GM04504 (cell line): ENCODE measurements around the gene CFAP97D2.

Experiments used
- DNase-seq: peaks from one replicate; pipeline ENCODE4 v3.0.0-alpha.2; 2012; ENCODE audit warnings: low read depth

CFAP97D2 gene

DNA sequence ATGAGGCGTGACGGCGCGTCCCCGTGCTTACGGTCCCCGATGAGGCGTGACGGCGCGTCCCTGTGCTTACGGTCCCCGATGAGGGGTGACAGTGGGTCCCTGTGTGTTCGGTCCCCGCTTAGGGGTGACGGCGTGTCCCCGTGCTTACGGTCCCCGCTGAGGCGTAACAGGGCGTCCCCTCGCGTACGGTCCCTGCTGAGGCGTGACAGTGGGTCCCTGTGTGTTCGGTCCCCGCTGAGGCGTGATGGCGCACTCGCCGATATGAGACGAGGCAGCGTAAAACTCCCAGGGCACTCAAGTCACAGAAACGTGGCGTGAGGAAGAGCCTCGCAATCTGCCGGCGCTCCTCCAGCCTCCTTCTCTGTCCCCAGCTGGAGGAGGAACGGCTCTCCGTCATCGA is 20.9 kb downstream of the CFAP97D2 start:
- no peak for DNase-seq

GRCh38 chr13:114200399-114200911 is 21.4 kb downstream of the CFAP97D2 start:
- no peak for DNase-seq

- DNase-seq: no peak
Measured at GRCh38 chr13:114202581-114202980, 23.5 kb downstream of the CFAP97D2 start.

DNA sequence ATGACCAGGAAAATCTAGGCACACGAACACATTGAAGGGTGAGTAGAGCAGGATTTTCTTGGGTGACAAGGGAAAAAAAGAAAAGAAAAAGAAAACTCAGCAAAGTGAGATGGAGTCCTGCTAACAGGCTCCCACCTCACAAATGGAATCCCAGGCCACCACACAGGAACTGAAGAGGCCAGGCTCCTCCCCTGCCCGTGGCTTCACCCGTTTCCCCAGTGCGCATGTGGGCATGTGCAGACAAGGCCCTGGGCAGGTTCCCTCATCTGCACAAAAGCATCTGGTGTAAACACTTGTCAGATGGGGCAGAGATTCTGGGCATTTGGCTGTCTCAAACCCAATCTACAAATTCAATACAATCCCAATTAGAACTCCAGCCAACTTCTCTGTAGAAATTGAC is 24.5 kb downstream of the CFAP97D2 start:
- DNase-seq: no peak

GRCh38 chr13:114204894-114205293 is 25.8 kb downstream of the CFAP97D2 start:
- DNase-seq: no peak

DNA sequence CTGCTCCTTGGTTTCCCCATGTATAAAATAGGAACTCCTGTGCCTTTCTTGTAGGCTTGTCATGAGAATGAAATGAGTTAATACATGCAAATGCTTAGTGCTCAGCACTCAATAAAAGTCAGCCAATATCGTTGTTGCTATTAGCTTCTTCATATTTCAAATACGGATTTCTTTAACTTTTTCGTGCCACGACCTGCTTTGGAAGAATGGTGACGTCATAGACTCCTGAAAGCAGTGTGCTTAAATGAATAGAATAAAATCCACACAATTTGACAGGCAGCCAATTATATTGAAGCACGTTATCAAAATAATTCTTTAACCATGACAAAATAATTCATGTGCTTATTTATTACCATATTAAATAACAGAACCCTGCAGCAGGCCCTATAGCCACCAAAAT is 29.1 kb downstream of the CFAP97D2 start:
- DNase-seq: no peak

GRCh38 chr13:114211446-114212157 is 32.5 kb downstream of the CFAP97D2 start:
- no peak for DNase-seq

- DNase-seq: no peak
Measured at GRCh38 chr13:114212158-114212495, 33.1 kb downstream of the CFAP97D2 start.

GRCh38 chr13:114213980-114214379 is 34.9 kb downstream of the CFAP97D2 start:
- DNase-seq: no peak

DNA sequence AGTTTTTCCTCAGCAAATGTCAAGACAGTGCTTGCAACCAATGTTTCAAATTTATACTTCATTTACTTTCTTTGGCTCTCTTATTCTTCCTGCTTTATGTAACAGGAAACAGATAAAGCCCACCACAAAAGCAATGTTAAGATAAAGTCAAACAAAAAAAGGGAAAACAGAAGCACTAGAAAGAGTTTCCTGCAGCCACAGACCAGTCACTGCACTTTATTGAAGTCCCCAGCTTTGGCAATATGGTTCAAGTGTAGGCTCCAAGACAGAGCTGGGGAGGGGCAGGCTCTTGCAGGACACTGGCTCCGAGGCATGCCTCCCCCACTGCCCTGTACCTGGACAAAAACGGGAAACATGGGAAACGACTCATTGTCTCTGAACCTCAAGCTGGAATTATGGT is 40.3 kb downstream of the CFAP97D2 start:
- no peak for DNase-seq

- DNase-seq: no peak
Measured at GRCh38 chr13:114222461-114222968, 43.5 kb downstream of the CFAP97D2 start.

- no peak for DNase-seq
Measured at GRCh38 chr13:114224201-114224600, 45.1 kb downstream of the CFAP97D2 start.

GRCh38 chr13:114225610-114226009 is 46.6 kb downstream of the CFAP97D2 start:
- DNase-seq: no peak

GRCh38 chr13:114226088-114226487 is 47.0 kb downstream of the CFAP97D2 start:
- DNase-seq: no peak

- DNase-seq: peak; percentile 65
Measured at GRCh38 chr13:114226699-114227323, 47.8 kb downstream of the CFAP97D2 start.

DNA sequence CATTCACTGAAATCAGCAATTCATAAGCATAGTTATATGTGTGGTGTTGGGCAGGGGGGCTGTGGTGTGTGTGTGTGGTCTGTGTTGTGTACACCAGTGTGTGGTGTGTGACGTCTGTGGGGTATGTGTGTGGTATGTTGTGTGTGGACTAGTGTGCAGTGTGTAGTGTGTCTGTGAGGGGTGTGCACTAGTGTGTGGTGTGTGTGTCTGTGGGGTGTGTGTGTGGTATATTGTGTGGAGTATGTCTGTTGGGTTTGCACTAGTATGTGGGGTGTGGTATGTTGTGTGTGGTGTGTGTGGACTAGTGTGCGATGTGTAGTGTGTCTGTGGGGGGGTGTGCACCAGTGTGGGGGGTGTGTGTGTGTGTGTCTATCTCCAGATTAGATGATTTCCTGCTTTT is 48.5 kb downstream of the CFAP97D2 start:
- DNase-seq: no peak

DNA sequence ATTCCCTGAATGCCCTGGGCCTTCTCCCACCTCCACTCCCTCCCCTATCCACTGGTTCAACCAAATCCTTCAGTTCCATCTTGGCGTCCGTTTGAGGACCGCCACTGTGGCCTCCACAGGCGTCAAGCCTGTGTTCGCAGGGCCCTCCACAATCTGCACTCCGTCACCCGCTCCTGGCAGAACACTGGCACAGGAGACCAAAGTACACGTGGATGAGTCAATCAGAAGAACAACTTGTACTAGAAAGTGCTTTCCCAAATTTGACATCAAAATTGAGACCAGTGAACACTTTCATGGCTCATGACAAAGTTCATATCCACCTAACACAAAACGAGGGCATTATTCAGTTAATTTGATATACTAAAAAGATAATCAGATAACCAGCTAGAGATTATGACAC is 49.1 kb downstream of the CFAP97D2 start:
- DNase-seq: no peak

- DNase-seq: no peak
Measured at GRCh38 chr13:114229506-114229905, 50.4 kb downstream of the CFAP97D2 start.

GRCh38 chr13:114230117-114230516 is 51.1 kb downstream of the CFAP97D2 start:
- no peak for DNase-seq

DNA sequence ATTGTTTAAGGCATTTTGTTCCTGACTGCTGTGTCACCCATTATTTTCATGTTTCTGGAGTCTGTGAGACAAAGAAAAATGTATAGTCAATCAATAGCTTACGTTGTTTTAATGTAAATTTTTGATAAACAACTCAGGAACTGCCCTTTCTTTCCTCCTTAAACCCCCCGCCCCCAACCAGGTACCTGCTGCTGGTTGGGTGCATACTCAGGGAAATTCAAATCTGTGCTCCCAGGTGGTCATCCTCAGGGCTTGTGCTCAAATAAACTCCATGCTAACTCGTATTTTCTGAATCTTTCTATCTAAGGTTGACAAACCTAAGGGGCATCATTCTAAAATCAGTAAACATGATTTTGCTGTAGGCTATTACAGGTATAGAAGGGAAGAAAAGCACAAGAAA is 51.5 kb downstream of the CFAP97D2 start:
- DNase-seq: no peak

- no peak for DNase-seq
Measured at GRCh38 chr13:114231886-114232285, 52.8 kb downstream of the CFAP97D2 start.

DNA sequence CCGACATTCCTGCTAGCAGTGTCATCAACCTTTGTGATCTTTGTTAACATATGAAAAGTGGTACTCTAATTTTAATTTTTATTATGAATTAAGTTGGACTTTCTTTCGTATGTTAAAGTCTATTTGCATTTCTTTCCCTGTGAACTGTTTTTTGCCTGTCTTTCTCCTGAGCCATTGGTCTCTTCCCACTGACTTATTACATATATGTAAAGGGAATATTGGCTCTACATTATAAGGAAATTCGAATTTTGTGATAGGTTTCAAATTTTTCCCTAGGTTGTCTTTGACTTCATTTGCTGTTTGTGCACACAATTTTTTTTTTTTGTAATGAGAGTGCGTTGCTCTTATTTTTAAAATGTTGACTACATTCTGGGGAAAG is 55.2 kb downstream of the CFAP97D2 start:
- no peak for DNase-seq

DNA sequence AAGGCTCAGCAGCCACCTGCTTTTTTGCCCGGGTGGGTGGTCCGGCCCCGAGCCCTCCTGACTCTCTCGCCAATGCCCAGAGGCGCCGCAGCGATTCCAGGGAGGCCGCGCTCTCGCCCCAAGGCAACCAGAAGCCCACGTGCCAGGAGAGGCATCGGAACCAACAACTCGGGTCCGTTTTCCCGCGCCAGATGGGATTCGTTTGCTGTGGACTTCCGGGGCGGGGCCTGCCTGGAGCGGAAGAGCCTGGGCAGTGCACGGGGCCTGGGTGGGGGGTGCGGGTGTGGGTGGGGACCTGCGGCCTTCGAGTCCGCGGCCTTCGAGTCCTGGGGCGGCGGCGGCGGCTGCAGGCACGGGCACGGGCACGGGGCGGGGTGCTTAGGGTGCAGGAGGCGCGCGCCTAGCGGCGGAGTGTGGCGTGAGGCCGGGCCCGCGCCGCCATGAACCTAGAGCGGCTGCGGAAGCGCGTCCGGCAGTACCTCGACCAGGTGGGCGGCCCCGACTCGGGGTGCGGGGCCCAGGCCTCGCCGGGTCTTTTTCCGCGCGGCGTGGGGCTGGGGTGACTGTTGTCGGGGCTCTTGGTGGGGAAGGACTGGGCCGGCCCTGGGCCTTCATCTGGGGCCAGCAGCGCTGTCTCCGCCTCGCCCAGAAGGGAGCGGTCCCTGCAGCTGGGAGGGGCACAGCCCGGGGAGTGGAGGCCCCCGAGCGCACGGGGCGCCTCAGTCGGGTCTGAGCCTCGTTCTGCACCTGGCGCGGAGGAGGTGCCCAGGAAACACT is 55.8 kb downstream of the CFAP97D2 start, which contains the start of gene CDC16:
CDC16 (plus strand) TSS at position 253 of the 777 bp plus-strand sequence; CDS start at position 441, 188 bp downstream.
- peak; percentile 82 for DNase-seq
